ENCODE measurements around the gene RBM7.

RBM7 gene, protein sequence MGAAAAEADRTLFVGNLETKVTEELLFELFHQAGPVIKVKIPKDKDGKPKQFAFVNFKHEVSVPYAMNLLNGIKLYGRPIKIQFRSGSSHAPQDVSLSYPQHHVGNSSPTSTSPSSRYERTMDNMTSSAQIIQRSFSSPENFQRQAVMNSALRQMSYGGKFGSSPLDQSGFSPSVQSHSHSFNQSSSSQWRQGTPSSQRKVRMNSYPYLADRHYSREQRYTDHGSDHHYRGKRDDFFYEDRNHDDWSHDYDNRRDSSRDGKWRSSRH

DNA sequence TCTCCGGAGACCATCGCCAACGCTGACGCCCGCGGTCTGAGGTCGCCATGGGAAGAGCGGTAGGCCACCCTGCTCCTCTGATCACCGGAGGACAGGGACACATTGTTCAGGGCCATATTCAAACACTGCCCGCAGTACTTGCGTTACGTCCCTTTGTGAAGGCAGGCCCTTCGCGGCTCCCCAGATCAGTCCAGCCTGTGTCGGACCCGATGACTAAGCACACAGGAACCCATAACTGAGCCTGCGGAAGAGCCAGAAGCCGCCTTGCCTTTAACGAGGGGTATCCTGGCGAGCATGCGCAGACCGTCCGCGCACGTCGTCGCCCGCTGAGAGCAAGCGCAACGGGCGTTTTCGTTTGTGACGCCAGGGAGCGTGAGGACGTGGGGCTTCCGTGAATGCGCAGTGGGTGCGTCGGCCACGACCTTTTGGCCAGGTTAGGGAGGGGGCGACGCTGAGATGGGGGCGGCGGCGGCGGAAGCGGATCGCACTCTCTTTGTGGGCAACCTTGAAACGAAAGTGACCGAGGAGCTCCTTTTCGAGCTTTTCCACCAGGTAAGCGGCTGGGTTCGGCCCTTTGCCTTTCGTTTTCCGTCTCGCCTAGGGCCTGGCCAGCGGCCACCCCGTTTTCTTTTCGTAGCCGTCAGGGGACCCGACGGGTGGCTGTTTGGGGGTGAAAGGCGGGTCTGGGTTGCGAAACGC lies at the start of gene RBM7, which contains the start of gene C11orf71:
Gene RBM7 (plus strand): TSS at position 451 of the 699 bp plus-strand sequence. CDS start 6 bp downstream, at position 457.
Gene C11orf71 (minus strand): TSS at position 296 of the 699 bp plus-strand sequence. CDS start 180 bp downstream, at position 116.
- Histone ChIP-seq H3K4me3 (ENCODE audit: low read length) (peak within 1 kb of the TSS; percentile 91), H3K4me1 (ENCODE audit: low read length) (peaks cover 36% of the 10 kb centered on the region), H3K27me3 (ENCODE audit: low read depth, low read length) (no peaks in the 10 kb centered on the region), H3K27ac (ENCODE audit: low read length) (peak within 1 kb of the TSS; percentile 78), H2AFZ (ENCODE audit: low read depth, low read length) (peak within 1 kb of the TSS; percentile 59; the same call in 1 of the 2 replicates), H3K9me3 (ENCODE audit: insufficient read depth, low read length) (no peaks in the 10 kb centered on the region), H3K9ac (ENCODE audit: low read length) (peak within 1 kb of the TSS; percentile 93), H3K36me3 (replicated peaks; ENCODE audit: low read depth, low read length) (peaks cover 14% of the 10 kb centered on the region), H3K4me2 (ENCODE audit: low read length) (peak within 1 kb of the TSS; percentile 94), H3K79me2 (ENCODE audit: low read length) (peaks cover 66% of the 10 kb centered on the region), H4K20me1 (ENCODE audit: insufficient read depth, low read length) (peaks cover 15% of the 10 kb centered on the region)
- peak; percentile 40; the same call in 1 of the 2 replicates for TF ChIP-seq CTCF (IDR thresholded peaks at IDR 0.05; ENCODE audit: low read depth, low read length)
- TF ChIP-seq EZH2phosphoT487 (IDR thresholded peaks at IDR 0.05; ENCODE audit: low read depth), result no peak

DNA sequence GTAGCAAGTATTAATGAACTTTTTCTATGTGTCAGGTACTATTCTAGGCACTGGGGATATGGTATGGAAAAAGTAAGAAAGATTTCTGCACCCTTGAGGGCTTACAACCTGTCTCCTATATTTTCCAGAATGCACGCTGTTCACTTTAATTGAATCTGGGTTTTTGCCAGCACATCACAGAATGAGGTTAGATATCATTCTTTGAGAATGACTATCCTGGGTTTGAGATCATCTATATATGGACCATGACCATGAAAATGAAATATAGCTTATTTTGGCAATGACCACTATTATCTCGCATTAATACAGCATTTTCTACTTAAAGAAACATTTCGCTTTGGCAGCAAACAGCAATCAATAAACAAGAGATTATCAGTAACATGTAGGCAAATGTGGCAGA lies 47.0 kb upstream of the RBM7 start:
- H3K27me3 ChIP-seq (ENCODE audit: low read depth, low read length), result no peaks in the 10 kb centered on the region
- no peak overlapping the region for H3K4me3 ChIP-seq (ENCODE audit: low read length)
- no peaks in the 10 kb centered on the region for H3K36me3 ChIP-seq (replicated peaks; ENCODE audit: low read depth, low read length)
- no peaks in the 10 kb centered on the region for H3K79me2 ChIP-seq (ENCODE audit: low read length)
- H3K9me3 ChIP-seq (ENCODE audit: insufficient read depth, low read length), result no peaks in the 10 kb centered on the region
- no peak overlapping the region for H3K9ac ChIP-seq (ENCODE audit: low read length)
- no peaks in the 10 kb centered on the region for H4K20me1 ChIP-seq (ENCODE audit: insufficient read depth, low read length)
- H3K4me1 ChIP-seq (ENCODE audit: low read length), result no peaks in the 10 kb centered on the region
- H3K4me2 ChIP-seq (ENCODE audit: low read length), result no peak overlapping the region
- no peak overlapping the region for H3K27ac ChIP-seq (ENCODE audit: low read length)
- no peak overlapping the region for H2AFZ ChIP-seq (ENCODE audit: low read depth, low read length)
- no peak for TF ChIP-seq EZH2phosphoT487 (IDR thresholded peaks at IDR 0.05; ENCODE audit: low read depth)
- no peak for TF ChIP-seq CTCF (IDR thresholded peaks at IDR 0.05; ENCODE audit: low read depth, low read length)

GRCh38 chr11:114354076-114354475 lies 46.4 kb upstream of the RBM7 start:
- Histone ChIP-seq H3K4me2 (ENCODE audit: low read length) (no peak overlapping the region), H4K20me1 (ENCODE audit: insufficient read depth, low read length) (no peaks in the 10 kb centered on the region), H3K4me1 (ENCODE audit: low read length) (no peaks in the 10 kb centered on the region), H2AFZ (ENCODE audit: low read depth, low read length) (no peak overlapping the region), H3K79me2 (ENCODE audit: low read length) (no peaks in the 10 kb centered on the region), H3K9me3 (ENCODE audit: insufficient read depth, low read length) (no peaks in the 10 kb centered on the region), H3K9ac (ENCODE audit: low read length) (no peak overlapping the region), H3K27me3 (ENCODE audit: low read depth, low read length) (no peaks in the 10 kb centered on the region), H3K27ac (ENCODE audit: low read length) (no peak overlapping the region), H3K4me3 (ENCODE audit: low read length) (no peak overlapping the region), H3K36me3 (replicated peaks; ENCODE audit: low read depth, low read length) (no peaks in the 10 kb centered on the region)
- TF ChIP-seq EZH2phosphoT487 (IDR thresholded peaks at IDR 0.05; ENCODE audit: low read depth) (no peak), CTCF (IDR thresholded peaks at IDR 0.05; ENCODE audit: low read depth, low read length) (no peak)

- TF ChIP-seq CTCF (IDR thresholded peaks at IDR 0.05; ENCODE audit: low read depth, low read length), result no peak
- TF ChIP-seq EZH2phosphoT487 (IDR thresholded peaks at IDR 0.05; ENCODE audit: low read depth), result no peak
- no peak overlapping the region for H3K4me3 ChIP-seq (ENCODE audit: low read length)
- no peaks in the 10 kb centered on the region for H3K79me2 ChIP-seq (ENCODE audit: low read length)
- H3K36me3 ChIP-seq (replicated peaks; ENCODE audit: low read depth, low read length), result no peaks in the 10 kb centered on the region
- no peak overlapping the region for H3K4me2 ChIP-seq (ENCODE audit: low read length)
- H3K9ac ChIP-seq (ENCODE audit: low read length), result no peak overlapping the region
- H2AFZ ChIP-seq (ENCODE audit: low read depth, low read length), result no peak overlapping the region
- H3K4me1 ChIP-seq (ENCODE audit: low read length), result no peaks in the 10 kb centered on the region
- H4K20me1 ChIP-seq (ENCODE audit: insufficient read depth, low read length), result no peaks in the 10 kb centered on the region
- H3K27ac ChIP-seq (ENCODE audit: low read length), result no peak overlapping the region
- H3K27me3 ChIP-seq (ENCODE audit: low read depth, low read length), result no peaks in the 10 kb centered on the region; the same call in 1 of the 2 replicates
- no peaks in the 10 kb centered on the region for H3K9me3 ChIP-seq (ENCODE audit: insufficient read depth, low read length)
Measured at GRCh38 chr11:114358716-114359115, 41.8 kb upstream of the RBM7 start.

Data from OCI-LY3 (cell line).